ENCODE data around the gene SYNCRIP.
"Not testable (repeated sequence)": the region's sequence is repeated elsewhere in the genome, so short reads cannot be mapped to it uniquely, and the experiment has no call there.

The SYNCRIP gene

GRCh38 chr6:85593438-85594196 lies 49.1 kb downstream of the SYNCRIP start, which contains the start of gene SNX14:
TSS of gene SNX14 (minus strand) at chr6:85593858. CDS start at chr6:85593718, 140 bp downstream.
- peak; percentile 97 for DNase-seq (ENCODE audit: low spot score)

DNA sequence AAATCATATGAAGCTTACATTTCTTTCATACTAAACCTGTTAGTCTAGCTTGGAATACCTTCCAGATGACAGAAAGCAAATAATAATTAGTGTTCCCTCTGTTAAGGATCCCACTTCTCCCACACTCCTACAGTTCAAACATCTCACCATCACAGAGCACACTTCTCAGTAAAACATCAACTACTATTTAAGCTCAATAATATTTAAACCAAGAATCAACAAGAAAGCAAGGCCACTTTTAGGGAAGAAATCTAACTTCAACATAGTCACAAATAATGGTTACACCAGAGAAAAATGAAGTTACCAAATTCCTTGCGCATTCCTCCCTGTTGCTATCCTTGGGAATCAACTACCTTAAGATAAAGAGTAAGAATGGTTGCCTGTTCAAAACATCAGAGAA lies 50.7 kb downstream of the SYNCRIP start:
- no peak for DNase-seq (ENCODE audit: low spot score)

DNA sequence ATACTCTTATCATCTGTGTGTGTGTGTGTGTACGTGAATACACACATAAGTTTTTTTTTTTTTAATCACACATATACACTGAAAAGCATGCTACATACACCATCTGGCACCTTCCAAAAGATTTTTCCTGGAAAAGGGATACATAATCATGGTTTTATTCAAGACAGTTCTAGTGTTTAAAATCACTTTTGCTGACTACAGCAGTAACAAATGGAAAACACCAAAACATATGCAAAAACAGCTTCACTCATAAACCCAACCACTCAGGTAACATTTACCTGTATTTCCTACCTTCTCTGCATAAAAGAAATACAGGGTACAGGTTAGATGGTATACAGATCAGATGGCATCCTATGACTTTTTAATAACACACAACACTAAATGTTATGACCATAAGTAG lies 51.5 kb downstream of the SYNCRIP start:
- DNase-seq (ENCODE audit: low spot score) = no peak

DNA sequence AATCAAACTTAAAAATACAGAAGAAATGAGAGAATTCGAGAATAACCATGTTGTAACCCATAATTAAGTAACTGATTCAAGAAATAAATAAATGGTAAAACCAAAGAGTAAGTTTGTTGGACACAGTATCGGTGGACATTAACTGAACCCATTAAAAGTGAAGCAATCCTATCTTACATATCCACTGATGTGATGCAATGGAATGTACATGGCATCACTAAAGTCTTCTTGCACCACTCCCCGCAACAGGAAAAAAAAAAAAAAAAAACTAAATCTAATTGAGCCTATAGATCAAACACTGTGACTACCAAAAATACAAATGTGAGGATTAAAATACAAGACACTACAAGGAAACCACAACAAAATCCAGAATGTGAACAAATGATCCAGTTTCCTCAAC lies 56.9 kb downstream of the SYNCRIP start:
- no peak for DNase-seq (ENCODE audit: low spot score)

DNA sequence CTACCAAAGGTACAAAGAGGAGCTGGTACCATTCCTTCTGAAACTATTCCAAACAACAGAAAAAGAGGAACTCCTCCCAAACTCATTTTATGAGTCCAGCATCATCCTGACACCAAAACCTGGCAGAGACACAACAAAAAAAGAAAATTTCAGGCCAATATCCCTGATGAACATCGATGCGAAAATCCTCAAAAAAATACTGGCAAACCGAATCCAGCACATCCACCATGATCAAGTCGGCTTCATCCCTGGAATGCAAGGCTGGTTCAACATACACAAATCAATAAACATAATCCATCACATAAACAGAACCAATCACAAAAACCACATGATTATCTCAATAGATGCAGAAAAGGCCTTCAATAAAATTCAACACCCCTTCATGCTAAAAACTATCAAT lies 59.9 kb downstream of the SYNCRIP start:
- not testable (repeated sequence) for DNase-seq (ENCODE audit: low spot score)

DNA sequence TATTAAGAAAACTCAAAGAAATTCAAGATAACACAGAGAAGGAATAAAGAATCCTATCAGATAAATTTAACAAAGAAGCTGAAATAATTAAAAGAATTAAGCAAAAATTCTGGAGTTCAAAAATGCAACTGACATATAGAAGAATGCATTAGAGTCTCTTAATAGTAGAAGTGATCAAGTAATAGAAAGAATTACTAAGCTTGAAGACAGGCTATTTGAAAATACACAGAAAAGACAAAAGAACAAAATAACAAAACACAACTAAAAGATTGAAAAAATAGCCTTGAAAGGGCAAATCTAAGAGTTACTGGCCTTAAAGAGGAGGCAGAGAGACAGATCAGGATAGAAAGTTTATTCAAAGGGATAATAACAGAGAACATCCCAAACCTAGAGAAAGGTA lies 61.1 kb downstream of the SYNCRIP start:
- DNase-seq (ENCODE audit: low spot score) = no peak

GRCh38 chr6:85580878-85581267 lies 61.8 kb downstream of the SYNCRIP start:
- peak; percentile 5 for DNase-seq (ENCODE audit: low spot score)

- DNase-seq (ENCODE audit: low spot score) = no peak
Measured at GRCh38 chr6:85580118-85580877, 62.4 kb downstream of the SYNCRIP start.

DNA sequence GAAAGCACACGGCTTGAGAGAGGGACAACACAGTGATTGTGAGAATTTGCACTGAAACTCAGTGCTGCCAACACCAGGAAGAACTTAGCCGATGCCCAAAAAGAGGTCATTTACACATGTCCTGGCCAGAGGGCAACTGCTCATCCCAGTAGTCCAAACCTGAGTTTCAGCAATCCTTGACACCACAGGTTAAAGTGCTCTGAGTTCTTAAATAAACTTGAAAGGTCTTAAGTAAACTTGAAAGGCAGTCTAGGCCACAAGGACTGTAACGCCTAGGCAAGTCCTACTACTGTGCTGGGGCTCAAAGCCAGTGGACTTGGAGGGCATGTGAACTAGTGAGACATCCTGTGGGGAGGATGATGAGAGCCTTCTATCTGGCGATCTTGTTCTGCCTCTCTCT lies 63.1 kb downstream of the SYNCRIP start:
- DNase-seq (ENCODE audit: low spot score) = no peak

- DNase-seq (ENCODE audit: low spot score) = no peak
Measured at GRCh38 chr6:85576476-85576875, 66.2 kb downstream of the SYNCRIP start.

- peak; percentile 49 for DNase-seq (ENCODE audit: low spot score)
Measured at GRCh38 chr6:85574932-85575598, 67.6 kb downstream of the SYNCRIP start.

GRCh38 chr6:85569323-85569722 lies 73.4 kb downstream of the SYNCRIP start:
- DNase-seq (ENCODE audit: low spot score) = peak; percentile 26

GRCh38 chr6:85568411-85568810 lies 74.3 kb downstream of the SYNCRIP start:
- no peak for DNase-seq (ENCODE audit: low spot score)

DNA sequence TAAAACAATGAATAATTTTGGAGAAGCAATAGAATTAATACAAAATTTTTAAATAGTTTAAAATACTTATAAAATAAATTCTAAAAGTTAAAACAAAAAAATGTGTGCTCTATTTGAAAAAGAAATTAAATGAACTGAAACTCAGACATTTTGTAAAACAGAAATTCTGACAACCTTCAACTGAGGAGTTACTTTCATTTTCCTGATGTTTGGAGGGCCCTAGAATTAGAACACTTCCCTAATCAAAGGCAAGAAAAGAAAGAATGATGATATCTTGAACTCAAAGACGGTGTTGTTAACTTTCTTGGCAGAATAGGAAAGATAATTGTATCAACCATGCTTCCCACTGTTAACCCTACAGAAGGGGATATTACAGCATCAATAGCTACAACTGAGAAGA lies 77.0 kb downstream of the SYNCRIP start:
- DNase-seq (ENCODE audit: low spot score) = no peak

DNA sequence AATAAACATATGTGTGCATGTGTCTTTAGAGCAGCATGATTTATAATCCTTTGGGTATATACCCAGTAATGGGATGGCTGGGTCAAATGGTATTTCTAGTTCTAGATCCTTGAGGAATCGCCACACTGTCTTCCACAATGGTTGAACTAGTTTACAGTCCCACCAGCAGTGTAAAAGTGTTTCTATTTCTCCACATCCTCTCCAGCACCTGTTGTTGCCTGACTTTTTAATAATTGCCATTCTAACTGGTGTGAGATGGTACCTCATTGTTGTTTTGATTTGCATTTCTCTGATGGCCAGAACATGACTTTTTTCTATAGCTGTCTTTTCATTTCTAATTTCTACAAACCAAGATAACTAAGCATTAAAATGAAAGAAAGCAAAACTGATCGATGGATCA lies 78.5 kb downstream of the SYNCRIP start:
- not testable (repeated sequence) for DNase-seq (ENCODE audit: low spot score)

Data from AG08395 (cell line).